ENCODE measurements around the gene OPN4.
"Not testable (repeated sequence)": the region's sequence is repeated elsewhere in the genome, so short reads cannot be mapped to it uniquely, and the experiment has no call there.

Gene OPN4

GRCh38 chr10:86654411-86655172 lies at the start of gene OPN4:
Gene OPN4, plus strand, starts transcription at chr10:86654547. Its CDS starts 237 bp downstream, at chr10:86654784.
- DNase-seq (ENCODE audit: extremely low read depth, low read depth): no peak
- TF ChIP-seq CTCF (IDR thresholded peaks at IDR 0.05; ENCODE audit: low read depth, low read length): no peak

- TF ChIP-seq CTCF (IDR thresholded peaks at IDR 0.05; ENCODE audit: low read depth, low read length): no peak
- DNase-seq (ENCODE audit: extremely low read depth, low read depth): no peak
Measured at GRCh38 chr10:86607674-86608073, 46.7 kb upstream of the OPN4 start.

GRCh38 chr10:86609920-86610319 lies 44.4 kb upstream of the OPN4 start:
- DNase-seq (ENCODE audit: extremely low read depth, low read depth): no peak
- no peak for TF ChIP-seq CTCF (IDR thresholded peaks at IDR 0.05; ENCODE audit: low read depth, low read length)

GRCh38 chr10:86611386-86611785 lies 43.0 kb upstream of the OPN4 start:
- TF ChIP-seq CTCF (IDR thresholded peaks at IDR 0.05; ENCODE audit: low read depth, low read length): no peak
- DNase-seq (ENCODE audit: extremely low read depth, low read depth): no peak

GRCh38 chr10:86613096-86613495 lies 41.3 kb upstream of the OPN4 start:
- no peak for DNase-seq (ENCODE audit: extremely low read depth, low read depth)

GRCh38 chr10:86613905-86614304 lies 40.4 kb upstream of the OPN4 start:
- DNase-seq (ENCODE audit: extremely low read depth, low read depth): no peak
- no peak for TF ChIP-seq CTCF (IDR thresholded peaks at IDR 0.05; ENCODE audit: low read depth, low read length)

More at GRCh38 chr10:86613096-86613495, 41.3 kb upstream of the OPN4 start:
- no peak for TF ChIP-seq CTCF (IDR thresholded peaks at IDR 0.05; ENCODE audit: low read depth, low read length)

- no peak for TF ChIP-seq CTCF (IDR thresholded peaks at IDR 0.05; ENCODE audit: low read depth, low read length)
Measured at GRCh38 chr10:86614853-86615252, 39.5 kb upstream of the OPN4 start.

GRCh38 chr10:86617278-86617677 lies 37.1 kb upstream of the OPN4 start:
- not testable (repeated sequence) for DNase-seq (ENCODE audit: extremely low read depth, low read depth)

More at GRCh38 chr10:86614853-86615252, 39.5 kb upstream of the OPN4 start:
- no peak for DNase-seq (ENCODE audit: extremely low read depth, low read depth)

Data from AG09319 (cell line).